HepG2 (cell line): ENCODE measurements around the gene BTBD19. TPM values are rescaled to one million over a fixed set of nuclear protein-coding genes. Genes with fewer than 3 reads are reported as not detected.

ENCODE experiments used
- ARID2 ChIP-seq: sonication (generic); formaldehyde crosslinking; IDR thresholded peaks from 2 replicates; pipeline ENCODE4 v1.8.1; 2022; ENCODE audit warnings: mild to moderate bottlenecking, missing genetic modification reagents, borderline replicate concordance
- BCL3 ChIP-seq: sonication (generic); formaldehyde crosslinking; IDR thresholded peaks from 2 replicates; pipeline ENCODE4 v1.5.1; 2020; ENCODE audit warnings: mild to moderate bottlenecking, missing genetic modification reagents, moderate library complexity
- CTCF ChIP-seq: sonication (generic); formaldehyde crosslinking; IDR thresholded peaks from 2 replicates; pipeline ENCODE4 v1.5.0; 2020; ENCODE audit warnings: mild to moderate bottlenecking, missing genetic modification reagents, moderate library complexity
- ELF4 ChIP-seq: sonication (generic); formaldehyde crosslinking; IDR thresholded peaks from 2 replicates; pipeline ENCODE4 v1.5.0; 2020; ENCODE audit warnings: missing genetic modification reagents, mild to moderate bottlenecking, moderate library complexity, borderline replicate concordance
- FOSL1 ChIP-seq: sonication (generic); formaldehyde crosslinking; IDR thresholded peaks from 2 replicates; pipeline ENCODE4 v1.9.0; 2021; ENCODE audit warnings: missing genetic modification reagents, borderline replicate concordance
- HHEX ChIP-seq: IDR thresholded peaks from 2 replicates; pipeline ENCODE4 v1.6.1; 2016; ENCODE audit warnings: control low read depth
- HNF4A ChIP-seq: sonication (generic); formaldehyde crosslinking; IDR thresholded peaks from 2 replicates; pipeline ENCODE4 v1.4.0; 2020; ENCODE audit warnings: missing genetic modification reagents
- HNF4G ChIP-seq, 2 experiments: sonication (generic) in 1 of 2; formaldehyde crosslinking in 1 of 2; IDR thresholded peaks; 2 replicates each; pipeline versions ENCODE4 v1.4.0 to v1.6.1; 2011 to 2020; ENCODE audit warnings: borderline replicate concordance in 2 of 2, low read depth in 2 of 2, mild to moderate bottlenecking in 2 of 2, low read length in 1 of 2, missing genetic modification reagents in 1 of 2, moderate library complexity in 1 of 2
- PHF8 ChIP-seq: sonication (generic); formaldehyde crosslinking; IDR thresholded peaks from 2 replicates; pipeline ENCODE4 v1.5.0; 2020; ENCODE audit warnings: missing genetic modification reagents
- SMC3 ChIP-seq: IDR thresholded peaks from 2 replicates; pipeline ENCODE4 v1.6.1; 2011; ENCODE audit warnings: low read length, improper control_type of control experiment
- SNAPC4 ChIP-seq: sonication (generic); formaldehyde crosslinking; IDR thresholded peaks from 2 replicates; pipeline ENCODE4 v1.4.0; 2020; ENCODE audit warnings: mild to moderate bottlenecking, missing genetic modification reagents
- TBP ChIP-seq: sonication (generic); formaldehyde crosslinking; IDR thresholded peaks from 2 replicates; pipeline ENCODE4 v1.5.0; 2020; ENCODE audit warnings: missing genetic modification reagents
- TCF7 ChIP-seq: sonication (generic); IDR thresholded peaks from 2 replicates; pipeline ENCODE4 v1.6.1; 2016; ENCODE audit warnings: antibody characterized with exemption, low read depth
- TGIF2 ChIP-seq: IDR thresholded peaks from 2 replicates; pipeline ENCODE4 v1.6.1; 2016; ENCODE audit warnings: control low read depth, missing compliant biosample characterization
- ZBTB1 ChIP-seq: sonication (generic); formaldehyde crosslinking; IDR thresholded peaks from 2 replicates; pipeline ENCODE4 v1.4.0; 2020; ENCODE audit warnings: missing genetic modification reagents, borderline replicate concordance
- ZNF550 ChIP-seq: sonication (generic); formaldehyde crosslinking; IDR thresholded peaks from 2 replicates; pipeline ENCODE4 v1.4.0; 2020; ENCODE audit warnings: mild to moderate bottlenecking, missing genetic modification reagents, borderline replicate concordance
- ZNF782 ChIP-seq: sonication (generic); formaldehyde crosslinking; IDR thresholded peaks from 2 replicates; pipeline ENCODE4 v1.4.0; 2020; ENCODE audit warnings: missing genetic modification reagents, mild to moderate bottlenecking, borderline replicate concordance
- ZNF800 ChIP-seq: sonication (generic); formaldehyde crosslinking; IDR thresholded peaks from 2 replicates; pipeline ENCODE4 v1.4.0; 2020; ENCODE audit warnings: missing genetic modification reagents
- polyA plus RNA-seq, 8 experiments: library from polyadenylated mRNA; depleted of rRNA in 3 of 8; stranded (reverse) in 7 of 8; unstranded in 1 of 8; fragments of >200 nt; fragmentation: Illumina TruSeq in 4 of 8; extraction: Trizol in 4 of 8; gene quantifications; 2 replicates each; pipeline versions ENCODE4 v1.2.1 to v1.2.3, GENCODE V29; 2011 to 2016; ENCODE audit warnings: low read depth in 4 of 8, missing spikeins in 1 of 8, mixed read lengths in 1 of 8; ENCODE audit not compliant: insufficient read depth in 1 of 8
- total RNA-seq, 5 experiments: library from RNA; depleted of rRNA; stranded (reverse); fragments of >200 nt; fragmentation: Illumina TruSeq; extraction: Trizol; gene quantifications; 2 replicates each; pipeline ENCODE4 v1.2.3, GENCODE V29; 2016; ENCODE audit warnings: low read depth in 1 of 5

BTBD19 gene
- total and polyA plus RNA-seq, 2 of the 13 experiments (the other 11 are each of a cell fraction or from before 2014, with no cell fraction given): 2.7 to 6.7 TPM

- TF ChIP-seq SMC3: no peak; the same call in 1 of the 2 replicates
- TF ChIP-seq ELF4 (CRISPR knock-in tag): no peak
- TF ChIP-seq BCL3 (CRISPR knock-in tag): no peak
- TF ChIP-seq SNAPC4: peak; percentile 79
- no peak for TF ChIP-seq ZNF782 (CRISPR knock-in tag)
- peak; percentile 19 for TF ChIP-seq HNF4G (IDR thresholded peaks at IDR 0.05; ENCODE audit: borderline replicate concordance, low read depth, low read length)
- TF ChIP-seq HNF4G (CRISPR knock-in tag; IDR thresholded peaks at IDR 0.05; ENCODE audit: borderline replicate concordance, low read depth): no peak; the same call in 1 of the 2 replicates
- TF ChIP-seq CTCF (CRISPR knock-in tag): peak; percentile 46
- TF ChIP-seq ZNF550: no peak
- no peak for TF ChIP-seq ZBTB1 (CRISPR knock-in tag)
- 0 out of 2 replicates have a peak, but pooled peaks have one; percentile 46 for TF ChIP-seq ZNF800 (CRISPR knock-in tag)
- TF ChIP-seq TCF7: no peak
- TF ChIP-seq PHF8 (CRISPR knock-in tag): no peak
- TF ChIP-seq TGIF2: no peak
- TF ChIP-seq HHEX (CRISPR knock-in tag): no peak
- TF ChIP-seq TBP (CRISPR knock-in tag): no peak
- peak; percentile 78 for TF ChIP-seq HNF4A
- no peak for TF ChIP-seq FOSL1
- no peak for TF ChIP-seq ARID2 (CRISPR knock-in tag)
Observed at GRCh38 chr1:44808938-44809917, 905 bp downstream of the BTBD19 start (continued).
